ENCODE measurements around the gene SLC1A1. TPM values are rescaled to one million over a fixed set of nuclear protein-coding genes. Genes with fewer than 3 reads are reported as not detected.

The SLC1A1 gene
- total RNA-seq, 1 experiment from 2014 or later: 0.05 TPM

DNA sequence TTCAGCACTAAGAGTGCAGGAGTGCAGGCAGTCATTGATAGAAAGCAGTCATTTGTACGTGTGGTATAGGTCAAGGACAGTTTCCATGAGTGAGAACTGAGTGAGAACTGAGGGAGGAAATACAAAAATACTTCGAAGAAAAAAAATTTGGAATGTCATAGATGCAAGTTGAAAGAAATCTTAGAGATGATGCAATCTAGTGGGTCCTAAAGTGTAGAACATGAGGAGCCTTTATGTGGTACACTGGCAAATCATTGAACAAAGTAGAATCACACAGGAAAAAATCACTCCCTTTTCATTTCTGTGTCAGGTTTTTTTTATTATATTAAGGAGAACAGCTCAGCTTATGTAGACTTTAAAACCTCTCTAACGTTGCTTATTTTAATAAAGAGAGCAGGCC lies 26.4 kb upstream of the SLC1A1 start:
- no peaks in the 10 kb centered on the region for H3K9me3 ChIP-seq (ENCODE audit: control insufficient read depth, insufficient read depth, low read depth, low read length)
- H3K36me3 ChIP-seq (ENCODE audit: control insufficient read depth, insufficient read depth, low read length): no peaks in the 10 kb centered on the region
- H3K27me3 ChIP-seq (ENCODE audit: control insufficient read depth, insufficient read depth, low read length): no peaks in the 10 kb centered on the region
- no TSS peak for BruUV-seq (replicated peaks)
- H3K27ac ChIP-seq (ENCODE audit: low read length): no peak overlapping the region
- in situ Hi-C loops (cut with HindIII; ENCODE audit: low pct_unique_long_range_greater_than_20kb, low sequenced_read_pairs): no loop called here
- intact Hi-C loops (cut with micrococcal nuclease; ENCODE audit: unreplicated experiment): no loop called here
- H3K4me3 ChIP-seq (ENCODE audit: low read depth in 2 of 2, low read length in 2 of 2): no peak overlapping the region
- TF ChIP-seq SIN3A (IDR thresholded peaks at IDR 0.05; ENCODE audit: borderline replicate concordance, insufficient read depth, low read depth, low read length) (no peak), TCF7L2 (IDR thresholded peaks at IDR 0.05; ENCODE audit: low read depth, low read length) (no peak)
- TF ChIP-seq, protein P1, sequence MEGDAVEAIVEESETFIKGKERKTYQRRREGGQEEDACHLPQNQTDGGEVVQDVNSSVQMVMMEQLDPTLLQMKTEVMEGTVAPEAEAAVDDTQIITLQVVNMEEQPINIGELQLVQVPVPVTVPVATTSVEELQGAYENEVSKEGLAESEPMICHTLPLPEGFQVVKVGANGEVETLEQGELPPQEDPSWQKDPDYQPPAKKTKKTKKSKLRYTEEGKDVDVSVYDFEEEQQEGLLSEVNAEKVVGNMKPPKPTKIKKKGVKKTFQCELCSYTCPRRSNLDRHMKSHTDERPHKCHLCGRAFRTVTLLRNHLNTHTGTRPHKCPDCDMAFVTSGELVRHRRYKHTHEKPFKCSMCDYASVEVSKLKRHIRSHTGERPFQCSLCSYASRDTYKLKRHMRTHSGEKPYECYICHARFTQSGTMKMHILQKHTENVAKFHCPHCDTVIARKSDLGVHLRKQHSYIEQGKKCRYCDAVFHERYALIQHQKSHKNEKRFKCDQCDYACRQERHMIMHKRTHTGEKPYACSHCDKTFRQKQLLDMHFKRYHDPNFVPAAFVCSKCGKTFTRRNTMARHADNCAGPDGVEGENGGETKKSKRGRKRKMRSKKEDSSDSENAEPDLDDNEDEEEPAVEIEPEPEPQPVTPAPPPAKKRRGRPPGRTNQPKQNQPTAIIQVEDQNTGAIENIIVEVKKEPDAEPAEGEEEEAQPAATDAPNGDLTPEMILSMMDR (IDR thresholded peaks at IDR 0.05): no peak
- ChIA-PET POLR2A (no interaction called here), CTCF (no interaction called here)
- H3K4me1 ChIP-seq (ENCODE audit: control insufficient read depth, insufficient read depth, low read length): no peaks in the 10 kb centered on the region
- no peak for DNase-seq (ENCODE audit: low read depth, low spot score)
- ATAC-seq: no peak

DNA sequence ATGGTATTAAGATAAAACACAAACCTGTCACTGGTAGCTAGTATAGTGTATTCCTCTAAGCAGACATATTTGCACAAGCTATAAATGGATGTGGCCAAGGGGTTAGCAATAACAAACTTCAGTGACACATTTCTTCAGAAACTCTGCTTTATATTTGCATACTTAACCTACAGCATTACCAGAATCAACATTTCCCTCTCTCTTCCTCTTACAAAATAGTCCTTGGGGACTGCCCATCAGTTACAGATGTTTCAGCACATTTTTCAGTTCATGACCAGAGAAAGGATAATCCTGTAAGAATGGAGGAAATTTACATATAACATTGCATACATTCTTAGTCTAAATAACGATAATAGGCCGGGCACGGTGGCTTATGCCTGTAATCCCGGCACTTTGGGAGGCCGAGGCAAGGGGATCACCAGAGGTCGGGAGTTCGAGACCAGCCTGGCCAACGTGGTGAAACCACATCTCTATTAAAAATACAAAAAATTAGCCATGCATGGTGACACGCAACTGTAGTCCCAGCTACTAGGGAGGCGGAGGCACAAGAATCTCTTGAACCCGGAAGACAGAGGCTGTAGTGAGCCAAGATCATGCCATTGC lies 25.3 kb upstream of the SLC1A1 start:
- no peak for TF ChIP-seq TCF7L2 (IDR thresholded peaks at IDR 0.05; ENCODE audit: low read depth, low read length)
- TF ChIP-seq, protein P2, sequence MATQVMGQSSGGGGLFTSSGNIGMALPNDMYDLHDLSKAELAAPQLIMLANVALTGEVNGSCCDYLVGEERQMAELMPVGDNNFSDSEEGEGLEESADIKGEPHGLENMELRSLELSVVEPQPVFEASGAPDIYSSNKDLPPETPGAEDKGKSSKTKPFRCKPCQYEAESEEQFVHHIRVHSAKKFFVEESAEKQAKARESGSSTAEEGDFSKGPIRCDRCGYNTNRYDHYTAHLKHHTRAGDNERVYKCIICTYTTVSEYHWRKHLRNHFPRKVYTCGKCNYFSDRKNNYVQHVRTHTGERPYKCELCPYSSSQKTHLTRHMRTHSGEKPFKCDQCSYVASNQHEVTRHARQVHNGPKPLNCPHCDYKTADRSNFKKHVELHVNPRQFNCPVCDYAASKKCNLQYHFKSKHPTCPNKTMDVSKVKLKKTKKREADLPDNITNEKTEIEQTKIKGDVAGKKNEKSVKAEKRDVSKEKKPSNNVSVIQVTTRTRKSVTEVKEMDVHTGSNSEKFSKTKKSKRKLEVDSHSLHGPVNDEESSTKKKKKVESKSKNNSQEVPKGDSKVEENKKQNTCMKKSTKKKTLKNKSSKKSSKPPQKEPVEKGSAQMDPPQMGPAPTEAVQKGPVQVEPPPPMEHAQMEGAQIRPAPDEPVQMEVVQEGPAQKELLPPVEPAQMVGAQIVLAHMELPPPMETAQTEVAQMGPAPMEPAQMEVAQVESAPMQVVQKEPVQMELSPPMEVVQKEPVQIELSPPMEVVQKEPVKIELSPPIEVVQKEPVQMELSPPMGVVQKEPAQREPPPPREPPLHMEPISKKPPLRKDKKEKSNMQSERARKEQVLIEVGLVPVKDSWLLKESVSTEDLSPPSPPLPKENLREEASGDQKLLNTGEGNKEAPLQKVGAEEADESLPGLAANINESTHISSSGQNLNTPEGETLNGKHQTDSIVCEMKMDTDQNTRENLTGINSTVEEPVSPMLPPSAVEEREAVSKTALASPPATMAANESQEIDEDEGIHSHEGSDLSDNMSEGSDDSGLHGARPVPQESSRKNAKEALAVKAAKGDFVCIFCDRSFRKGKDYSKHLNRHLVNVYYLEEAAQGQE (IDR thresholded peaks at IDR 0.05; ENCODE audit: insufficient read depth in 1 of 2, low read depth in 2 of 2, low read length in 1 of 2): no peak
- TF ChIP-seq, protein P1 (IDR thresholded peaks at IDR 0.05): no peak
- TF ChIP-seq SIN3A (IDR thresholded peaks at IDR 0.05; ENCODE audit: borderline replicate concordance, insufficient read depth, low read depth, low read length): no peak
- TF ChIP-seq POLR2AphosphoS5 (IDR thresholded peaks at IDR 0.05; ENCODE audit: low read depth, low read length): no peak
- DNase-seq (ENCODE audit: low read depth, low spot score) (no peak), ATAC-seq (no peak)
- POLR2A ChIA-PET: no interaction called here
- Histone ChIP-seq H3K27ac (ENCODE audit: low read length) (no peak overlapping the region), H3K4me3 (ENCODE audit: low read depth in 2 of 2, low read length in 2 of 2) (no peak overlapping the region), H3K4me1 (ENCODE audit: control insufficient read depth, insufficient read depth, low read length) (no peaks in the 10 kb centered on the region), H3K36me3 (ENCODE audit: control insufficient read depth, insufficient read depth, low read length) (no peaks in the 10 kb centered on the region), H3K9me3 (ENCODE audit: control insufficient read depth, insufficient read depth, low read depth, low read length) (no peaks in the 10 kb centered on the region), H3K27me3 (ENCODE audit: control insufficient read depth, insufficient read depth, low read length) (no peaks in the 10 kb centered on the region)
- BruUV-seq (replicated peaks): no TSS peak
- intact Hi-C loops (cut with micrococcal nuclease; ENCODE audit: unreplicated experiment): no loop called here
- CTCF ChIA-PET: no interaction called here
- in situ Hi-C loops (cut with HindIII; ENCODE audit: low pct_unique_long_range_greater_than_20kb, low sequenced_read_pairs): no loop called here

Measured in Panc1 (cell line).